ENCODE data around the gene BAIAP2L2. TPM values are rescaled to one million over a fixed set of nuclear protein-coding genes. Genes with fewer than 3 reads are reported as not detected.

BAIAP2L2 gene
- total and polyA plus RNA-seq, 4 donors = 0.17 to 1.0 (median 0.46) TPM

DNA sequence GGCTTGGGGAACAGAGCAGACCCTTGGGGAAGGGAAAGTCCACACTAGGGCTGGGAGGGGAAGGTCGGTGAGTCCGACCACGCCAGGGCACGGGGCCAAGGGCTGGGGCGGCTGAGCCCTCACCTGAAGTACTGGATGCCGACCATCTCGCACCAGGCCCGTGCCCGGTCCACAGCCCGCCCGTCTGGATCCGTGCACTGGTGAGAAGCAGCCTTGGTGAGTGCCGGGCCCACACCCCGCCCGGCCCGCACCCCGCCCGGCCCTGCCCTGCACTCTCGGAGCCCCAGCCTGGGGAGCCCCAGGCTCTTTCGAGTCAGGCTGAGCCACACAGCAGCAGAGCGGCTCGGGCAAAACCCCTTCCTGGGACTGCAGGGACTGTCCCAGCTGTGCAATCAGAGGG lies 1.9 kb upstream of the BAIAP2L2 start:
- H3K4me1 ChIP-seq (ENCODE audit: control insufficient read depth in 5 of 5, insufficient read depth in 5 of 5, low read length in 5 of 5) = peaks cover 0 to 6% (median 0%) of the 10 kb centered on the region in 5 donors
- no peak overlapping the region for H3K9ac ChIP-seq (ENCODE audit: insufficient read depth in 1 of 2, low read length in 2 of 2)
- DNase-seq (no peak), ATAC-seq (ENCODE audit: insufficient read depth, low FRiP score) (no peak)
- no peak overlapping the region for H3K27ac ChIP-seq (ENCODE audit: low read depth in 1 of 2, low read length in 1 of 2)
- H3K9me3 ChIP-seq (ENCODE audit: control insufficient read depth in 4 of 4, insufficient read depth in 3 of 4, low read length in 3 of 4) = no peaks in the 10 kb centered on the region
- WGBS, 2 donors = 96% methylated on average over 22 of the region's 22 CpGs
- H3K36me3 ChIP-seq (ENCODE audit: control insufficient read depth in 4 of 4, insufficient read depth in 4 of 4, low read length in 4 of 4) = peaks cover 0 to 11% (median 0%) of the 10 kb centered on the region in 4 donors
- H3K4me3 ChIP-seq = no peak overlapping the region
- TF ChIP-seq, protein P1, sequence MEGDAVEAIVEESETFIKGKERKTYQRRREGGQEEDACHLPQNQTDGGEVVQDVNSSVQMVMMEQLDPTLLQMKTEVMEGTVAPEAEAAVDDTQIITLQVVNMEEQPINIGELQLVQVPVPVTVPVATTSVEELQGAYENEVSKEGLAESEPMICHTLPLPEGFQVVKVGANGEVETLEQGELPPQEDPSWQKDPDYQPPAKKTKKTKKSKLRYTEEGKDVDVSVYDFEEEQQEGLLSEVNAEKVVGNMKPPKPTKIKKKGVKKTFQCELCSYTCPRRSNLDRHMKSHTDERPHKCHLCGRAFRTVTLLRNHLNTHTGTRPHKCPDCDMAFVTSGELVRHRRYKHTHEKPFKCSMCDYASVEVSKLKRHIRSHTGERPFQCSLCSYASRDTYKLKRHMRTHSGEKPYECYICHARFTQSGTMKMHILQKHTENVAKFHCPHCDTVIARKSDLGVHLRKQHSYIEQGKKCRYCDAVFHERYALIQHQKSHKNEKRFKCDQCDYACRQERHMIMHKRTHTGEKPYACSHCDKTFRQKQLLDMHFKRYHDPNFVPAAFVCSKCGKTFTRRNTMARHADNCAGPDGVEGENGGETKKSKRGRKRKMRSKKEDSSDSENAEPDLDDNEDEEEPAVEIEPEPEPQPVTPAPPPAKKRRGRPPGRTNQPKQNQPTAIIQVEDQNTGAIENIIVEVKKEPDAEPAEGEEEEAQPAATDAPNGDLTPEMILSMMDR (IDR thresholded peaks at IDR 0.05; ENCODE audit: control extremely low read depth, extremely low read depth) = no peak
- H3K27me3 ChIP-seq (ENCODE audit: control insufficient read depth in 3 of 3, insufficient read depth in 3 of 3, low read length in 2 of 3) = no peaks in the 10 kb centered on the region

DNA sequence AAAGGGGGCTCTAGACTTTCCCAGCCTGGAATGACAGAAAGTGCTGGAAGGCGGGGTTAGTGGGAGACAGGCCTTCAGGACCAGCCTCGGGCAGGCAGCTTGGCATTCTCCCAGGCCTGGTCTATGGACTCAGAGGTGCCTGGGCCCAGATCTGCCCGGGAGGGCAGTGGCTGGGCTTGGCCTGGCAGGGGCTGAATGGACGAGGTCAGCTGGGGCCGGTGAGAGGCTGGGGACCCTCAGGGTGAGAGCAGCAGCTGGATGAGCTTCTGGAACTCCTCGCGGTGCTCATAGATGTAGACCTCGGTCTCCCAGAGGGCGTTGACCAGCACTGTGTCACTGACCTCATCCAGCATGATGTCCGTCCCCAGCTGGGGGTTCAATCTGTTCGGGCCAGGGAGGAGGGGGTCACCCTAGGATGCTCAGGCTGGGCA lies 1.5 kb upstream of the BAIAP2L2 start:
- Histone ChIP-seq H3K4me3 (no peak overlapping the region), H3K27ac (ENCODE audit: low read depth in 1 of 2, low read length in 1 of 2) (no peak overlapping the region), H3K36me3 (ENCODE audit: control insufficient read depth in 4 of 4, insufficient read depth in 4 of 4, low read length in 4 of 4) (peaks cover 0 to 11% (median 0%) of the 10 kb centered on the region in 4 donors), H3K4me1 (ENCODE audit: control insufficient read depth in 5 of 5, insufficient read depth in 5 of 5, low read length in 5 of 5) (peaks cover 0 to 6% (median 0%) of the 10 kb centered on the region in 5 donors), H3K9me3 (ENCODE audit: control insufficient read depth in 4 of 4, insufficient read depth in 3 of 4, low read length in 3 of 4) (no peaks in the 10 kb centered on the region), H3K27me3 (ENCODE audit: control insufficient read depth in 3 of 3, insufficient read depth in 3 of 3, low read length in 2 of 3) (no peaks in the 10 kb centered on the region), H3K9ac (ENCODE audit: insufficient read depth in 1 of 2, low read length in 2 of 2) (no peak overlapping the region)
- no peak for ATAC-seq (ENCODE audit: insufficient read depth, low FRiP score)
- no peak for DNase-seq
- WGBS, 2 donors = 86 to 92% methylated on average over 11 of the region's 11 CpGs
- TF ChIP-seq, protein P1 (IDR thresholded peaks at IDR 0.05; ENCODE audit: control extremely low read depth, extremely low read depth) = no peak

DNA sequence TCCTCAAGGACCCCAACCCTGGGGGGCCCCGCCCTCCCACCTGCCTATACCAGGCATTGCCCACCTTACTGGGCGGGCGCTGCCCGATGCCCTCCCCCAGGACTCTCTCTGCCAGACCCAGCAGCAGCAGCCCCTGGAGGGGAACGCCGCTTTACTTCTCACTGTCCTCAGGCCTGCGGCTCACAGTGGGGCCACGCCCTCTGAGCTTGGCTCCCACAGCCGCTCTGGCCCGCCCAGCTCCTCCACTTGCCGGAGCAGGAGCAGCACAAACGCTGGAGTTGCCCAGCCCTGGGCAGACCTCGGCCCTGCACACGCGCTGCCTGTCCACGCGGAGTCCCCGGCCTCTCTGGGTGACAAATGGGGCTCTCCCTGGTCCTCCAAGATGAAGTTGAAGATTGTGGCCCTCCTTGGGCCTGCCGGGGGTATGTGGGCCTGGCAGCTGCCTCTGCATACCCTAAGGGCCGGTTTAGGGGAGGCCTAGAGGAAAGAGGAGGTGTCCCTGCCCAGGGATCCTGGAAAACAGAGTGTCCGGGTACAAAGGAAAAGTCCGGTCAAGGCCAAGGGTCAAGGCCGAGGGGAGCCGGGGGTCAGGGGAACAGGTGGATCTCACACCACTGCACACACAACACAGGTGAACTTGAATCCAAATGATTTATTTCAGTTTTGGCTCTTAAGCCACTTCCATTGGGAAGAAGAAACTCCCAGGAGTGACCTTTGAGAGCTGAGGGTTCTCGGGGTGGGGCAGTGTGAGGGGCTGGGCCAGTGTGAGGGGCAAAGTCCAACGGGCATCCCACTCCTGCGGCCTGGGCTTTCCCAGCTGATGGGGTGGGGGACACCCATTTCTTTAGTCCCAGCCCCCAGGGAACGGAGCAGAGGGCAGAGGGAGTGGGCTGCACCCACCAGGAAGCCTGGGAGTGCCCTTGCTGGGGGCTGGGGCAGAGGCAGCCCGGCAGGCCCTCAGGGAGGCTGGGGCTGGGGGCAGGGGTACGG lies 674 bp upstream of the BAIAP2L2 start:
- 84 to 89% methylated on average over 30 of the region's 30 CpGs for WGBS, 2 donors
- DNase-seq (peak in 2 of 3 donors; percentile 20 to 42), ATAC-seq (ENCODE audit: insufficient read depth, low FRiP score) (no peak)
- Histone ChIP-seq H3K36me3 (ENCODE audit: control insufficient read depth in 4 of 4, insufficient read depth in 4 of 4, low read length in 4 of 4) (peaks cover 0 to 11% (median 0%) of the 10 kb centered on the region in 4 donors), H3K4me3 (no peak overlapping the region), H3K27ac (ENCODE audit: low read depth in 1 of 2, low read length in 1 of 2) (no peak overlapping the region), H3K4me1 (ENCODE audit: control insufficient read depth in 5 of 5, insufficient read depth in 5 of 5, low read length in 5 of 5) (peaks cover 0 to 6% (median 0%) of the 10 kb centered on the region in 5 donors), H3K27me3 (ENCODE audit: control insufficient read depth in 3 of 3, insufficient read depth in 3 of 3, low read length in 2 of 3) (no peaks in the 10 kb centered on the region), H3K9me3 (ENCODE audit: control insufficient read depth in 4 of 4, insufficient read depth in 3 of 4, low read length in 3 of 4) (no peaks in the 10 kb centered on the region), H3K9ac (ENCODE audit: insufficient read depth in 1 of 2, low read length in 2 of 2) (no peak overlapping the region)
- TF ChIP-seq, protein P1 (IDR thresholded peaks at IDR 0.05; ENCODE audit: control extremely low read depth, extremely low read depth) = no peak

Measured in lung (tissue), 12 donors.